Mammary epithelial cell (primary cell): Measurements from ENCODE around the gene WDR13.

Experiments used
- CTCF ChIP-seq, 2 donors: IDR thresholded peaks in 1 of 2; conservative IDR thresholded peaks in 1 of 2; 2 replicates each; pipeline ENCODE4 v1.5.1; 2011 to 2012; ENCODE audit warnings: inconsistent platforms in 2 of 2, low read length in 2 of 2, mild to moderate bottlenecking in 2 of 2, control low read depth in 1 of 2, low read depth in 1 of 2; ENCODE audit not compliant: insufficient read depth in 1 of 2; ENCODE audit errors: extremely low read depth in 1 of 2
- EZH2 ChIP-seq: IDR thresholded peaks from 2 replicates; pipeline ENCODE4 v1.6.1; 2012; ENCODE audit warnings: low read length, inconsistent platforms, borderline replicate concordance

GRCh38 chrX:48592971-48593370 lies 4.3 kb upstream of the WDR13 start:
- TF ChIP-seq CTCF (conservative IDR thresholded peaks at IDR 0.05 in 1 of 2, IDR thresholded peaks at IDR 0.05 in 1 of 2; ENCODE audit: extremely low read depth in 1 of 2, insufficient read depth in 1 of 2, low read depth in 1 of 2, low read length in 2 of 2) (no peak), EZH2 (no peak)
